ENCODE results near the gene RAD17. TPM values are rescaled to one million over a fixed set of nuclear protein-coding genes. Genes with fewer than 3 reads are reported as not detected.

Gene RAD17
- total RNA-seq, 1 donor from 2014 or later = 35.3 TPM

DNA sequence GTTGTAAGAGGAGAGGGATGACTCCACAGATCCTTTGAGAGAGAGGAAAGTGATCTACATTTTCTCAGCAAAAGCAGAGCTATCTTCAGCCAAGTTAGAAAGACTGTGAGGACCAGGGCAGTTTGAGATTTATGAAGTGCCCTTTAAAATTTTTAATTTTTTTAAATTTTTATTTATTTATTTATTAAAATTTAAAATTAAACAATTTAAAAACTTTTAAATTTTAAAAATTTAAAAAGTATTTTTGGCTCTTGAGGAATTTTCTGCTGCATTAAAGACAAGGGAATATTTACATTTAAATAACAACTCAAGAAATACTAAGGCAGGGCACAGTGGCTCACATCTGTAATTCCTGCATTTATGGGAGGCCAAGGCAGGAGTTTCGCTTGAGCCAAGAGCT lies 92.6 kb downstream of the RAD17 start:
- DNase-seq (ENCODE audit: low spot score, unreplicated experiment) = no peak
- no peak for TF ChIP-seq CTCF (IDR thresholded peaks at IDR 0.05; ENCODE audit: unreplicated experiment)
- Mint-ChIP-seq H3K27me3 (no peaks in the 10 kb centered on the region), H3K36me3 (ENCODE audit: insufficient read depth) (no peaks in the 10 kb centered on the region), H3K27ac (peak overlapping the region; percentile 26), H3K4me3 (ENCODE audit: low read depth) (no peak overlapping the region), H3K4me1 (ENCODE audit: low read depth) (no peaks in the 10 kb centered on the region), H3K9me3 (ENCODE audit: low read depth) (no peaks in the 10 kb centered on the region)

Other genes starting within 250 kb of the RAD17 start
- 104 and 105 TPM in 2 replicates for gene CCNB1, start 202.7 kb upstream of the RAD17 start, total RNA-seq
- gene CENPH, start 180.2 kb upstream of the RAD17 start, total RNA-seq = 22.2 and 23.8 TPM in 2 replicates
- 30.8 TPM in 2 replicates for gene CDK7, start 134.9 kb upstream of the RAD17 start, total RNA-seq
- gene CCDC125, start 37.0 kb upstream of the RAD17 start, total RNA-seq = 10.8 and 15.5 TPM in 2 replicates
- 34.0 and 36.1 TPM in 2 replicates for gene AK6, start 298 bp upstream of the RAD17 start, total RNA-seq
- gene TAF9, start 298 bp upstream of the RAD17 start, total RNA-seq = 53.4 and 58.9 TPM in 2 replicates
- gene MARVELD2, start 45.3 kb downstream of the RAD17 start, total RNA-seq = 67.0 and 71.6 TPM in 2 replicates
- gene OCLN, start 123.0 kb downstream of the RAD17 start, total RNA-seq = 131 and 143 TPM in 2 replicates
- gene GTF2H2C, start 190.4 kb downstream of the RAD17 start, total RNA-seq = 52.6 and 64.1 TPM in 2 replicates